HG02759 (cell line): ENCODE results near the gene PMAIP1.
A peak's percentile ranks its signal among the peaks of the same experiment; 100 is the strongest.
"Not testable (repeated sequence)": the region's sequence is repeated elsewhere in the genome, so short reads cannot be mapped to it uniquely, and the experiment has no call there.

ENCODE experiments used
- ATAC-seq: cut with Tn5 transposase; IDR thresholded peaks from one replicate; pipeline ENCODE4 v1.9.1; 2021; ENCODE audit warnings: mild to moderate bottlenecking, moderate library complexity; ENCODE audit not compliant: unreplicated experiment

The PMAIP1 gene

DNA sequence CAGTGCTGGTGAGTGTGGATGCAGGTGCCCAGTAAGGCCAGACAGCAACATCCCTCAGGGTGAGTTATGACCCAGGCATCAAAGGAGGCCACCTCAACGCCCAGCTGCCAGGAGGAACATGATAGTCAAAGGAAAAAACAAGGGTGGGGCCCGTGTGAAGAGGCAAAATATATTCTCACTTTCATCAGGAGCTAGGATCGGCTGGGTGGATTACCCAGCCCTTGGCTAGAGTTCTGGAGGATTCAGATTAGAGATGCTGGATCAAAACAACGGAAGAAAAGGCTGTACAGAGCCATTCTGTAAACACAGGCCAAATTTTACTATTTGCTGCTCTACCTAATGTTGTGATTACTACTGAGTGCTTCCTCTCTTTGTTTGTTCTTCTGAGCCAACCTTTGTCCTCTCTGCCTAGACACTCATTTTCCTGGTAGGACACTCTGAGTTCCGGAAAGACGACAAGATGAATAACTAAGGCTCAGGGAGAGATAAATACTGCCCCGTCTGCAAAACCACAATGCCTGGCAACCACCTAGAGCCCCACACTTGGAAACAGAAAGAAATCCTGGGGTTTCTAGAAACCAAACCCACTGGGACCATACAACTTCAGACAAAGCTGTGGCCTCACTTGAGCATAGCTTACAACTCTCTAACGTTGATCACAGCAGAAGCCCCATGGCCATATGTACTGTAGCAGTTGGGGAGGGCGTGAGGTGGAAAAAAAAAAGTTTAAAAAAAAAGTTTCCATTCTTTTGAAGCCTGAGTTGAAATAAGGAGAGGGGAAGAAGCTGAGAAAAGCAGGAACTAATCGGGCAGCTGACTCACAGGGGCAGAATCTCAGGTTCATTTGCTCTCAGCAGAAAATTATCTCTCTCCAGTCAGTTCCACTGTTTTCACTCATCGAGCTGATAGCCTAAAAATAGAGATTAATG, 17.8 kb upstream of the PMAIP1 start:
- ATAC-seq = peak; percentile 48

DNA sequence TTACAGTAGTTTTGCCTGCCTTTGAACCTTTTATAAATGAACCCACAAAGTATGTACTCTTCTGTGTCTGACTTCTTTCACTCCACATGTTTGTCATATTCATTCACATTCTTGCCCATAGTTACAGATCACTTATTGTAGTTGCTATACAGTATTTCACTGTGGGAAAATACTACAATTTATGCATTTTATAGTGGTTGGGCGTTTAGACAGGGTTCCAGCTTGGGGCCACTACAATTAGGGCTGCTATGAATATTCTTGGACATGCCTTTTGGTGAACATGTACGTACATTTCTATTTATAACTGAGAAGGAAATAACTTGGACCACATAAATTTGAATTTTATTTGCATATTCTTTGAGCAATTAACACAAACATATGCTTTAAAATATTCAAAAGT, 15.4 kb upstream of the PMAIP1 start:
- no peak for ATAC-seq

DNA sequence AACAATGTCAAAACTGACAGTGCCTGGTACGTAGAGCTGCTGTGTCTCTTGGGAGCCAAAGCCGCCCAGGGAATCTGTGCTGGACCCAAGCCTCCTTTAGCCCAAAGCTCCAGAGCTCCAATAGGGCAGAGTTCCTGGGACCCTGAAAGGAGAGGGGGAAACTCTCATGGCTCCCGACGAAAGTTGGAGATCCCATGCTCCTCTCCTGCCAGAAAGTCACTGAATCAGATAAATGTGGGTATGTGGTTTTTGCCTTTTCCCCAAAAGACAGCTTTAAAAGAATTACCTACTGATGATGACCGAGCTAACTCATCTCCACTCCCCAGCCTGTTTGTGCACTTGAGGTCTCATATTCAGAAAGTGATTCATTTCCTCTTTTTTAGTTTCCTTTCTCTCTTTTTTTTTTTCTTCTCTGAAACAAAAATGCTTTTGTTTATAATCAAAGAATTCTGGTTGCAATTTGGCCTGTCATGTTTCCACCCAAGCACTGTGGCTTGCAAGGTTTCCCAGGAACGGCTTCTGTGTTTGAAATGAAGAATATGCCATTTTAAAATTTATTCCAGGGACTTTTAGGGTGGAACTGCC, 14.1 kb upstream of the PMAIP1 start:
- ATAC-seq = peak; percentile 82

DNA sequence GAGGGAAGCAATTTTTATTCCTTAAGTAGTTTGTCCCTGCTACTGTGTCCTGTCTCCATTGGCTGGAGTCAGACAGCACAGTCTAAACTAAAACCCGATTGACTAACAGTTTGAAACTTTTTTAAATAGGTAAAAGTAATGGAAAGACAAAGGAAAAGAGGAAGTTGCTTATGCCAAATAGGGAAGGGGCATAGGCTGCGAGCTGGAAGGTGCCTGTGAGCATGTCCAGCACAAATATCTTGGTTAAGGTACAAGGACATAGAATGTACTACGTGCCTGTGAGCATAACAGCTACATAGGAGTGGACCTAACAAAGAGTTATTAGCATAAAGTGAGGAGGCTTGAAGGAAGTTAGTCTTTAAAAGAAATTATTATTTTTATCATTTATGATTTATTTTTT, 13.4 kb upstream of the PMAIP1 start:
- ATAC-seq = not testable (repeated sequence)

DNA sequence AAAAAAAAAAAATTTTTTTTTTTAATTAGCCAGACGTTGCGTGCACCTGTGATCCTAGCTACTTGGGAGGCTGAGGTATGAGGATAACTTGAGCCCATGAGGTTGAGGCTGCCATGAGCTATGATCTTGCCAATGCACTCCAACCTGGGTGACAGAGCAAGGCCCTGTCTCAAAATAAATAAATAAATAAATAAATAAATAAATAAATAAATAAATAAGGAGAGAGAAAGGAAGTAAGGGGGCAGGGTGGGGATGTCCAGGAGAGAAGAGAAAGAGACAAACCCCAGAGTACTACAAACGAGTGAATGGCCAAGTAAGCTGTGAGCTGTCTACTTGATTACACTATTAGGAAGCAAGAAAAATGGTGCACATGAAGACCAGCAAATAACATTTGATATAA, 7.7 kb upstream of the PMAIP1 start:
- no peak for ATAC-seq

DNA sequence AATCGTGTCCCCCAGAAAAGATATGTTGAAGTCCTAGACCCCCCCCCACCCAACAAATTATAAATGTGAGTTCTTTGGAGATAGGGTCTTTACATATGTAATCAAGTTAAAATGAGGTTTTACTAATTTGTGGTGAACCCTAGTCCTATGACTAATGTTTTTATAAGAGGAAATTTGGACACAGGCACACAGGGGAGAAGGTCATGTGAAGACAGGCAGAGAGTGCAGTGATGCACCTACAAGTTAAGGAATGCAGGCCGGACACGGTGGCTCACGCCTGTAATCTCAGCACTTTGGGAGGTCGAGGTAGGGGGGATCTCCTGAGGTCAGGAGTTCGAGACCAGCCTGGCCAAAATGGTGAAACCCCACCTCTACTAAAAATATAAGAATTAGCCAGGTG, 5.8 kb upstream of the PMAIP1 start:
- ATAC-seq = no peak

DNA sequence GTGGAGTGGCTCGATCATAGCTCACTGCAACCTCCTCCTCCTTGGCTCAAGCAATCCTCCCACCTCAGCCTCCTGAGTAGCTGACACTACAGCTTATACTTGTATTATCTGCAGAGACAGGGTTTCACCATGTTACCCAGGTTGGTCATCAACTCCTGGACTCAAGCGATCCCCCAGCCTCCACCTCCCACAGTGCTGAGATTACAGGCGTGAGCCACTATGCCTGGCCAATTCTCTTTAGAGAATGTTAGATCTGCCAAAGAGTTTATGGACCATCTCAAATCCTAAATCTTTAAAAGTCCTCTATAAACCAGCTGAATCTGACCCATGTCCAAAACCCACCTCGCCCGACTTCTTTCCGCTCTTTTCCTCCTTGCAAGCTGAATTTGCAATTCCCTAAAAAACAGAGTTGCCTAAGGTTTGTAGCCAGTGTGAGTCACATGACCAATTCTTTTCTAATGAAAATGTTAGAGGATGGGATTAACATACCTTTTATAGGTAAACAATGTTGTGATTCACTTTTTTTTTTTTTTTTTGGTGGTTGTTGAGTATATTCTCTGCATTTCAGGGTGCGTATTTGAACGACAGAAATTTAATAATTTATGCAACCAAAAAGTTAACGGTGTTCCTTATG, 2.4 kb upstream of the PMAIP1 start:
- ATAC-seq = no peak

DNA sequence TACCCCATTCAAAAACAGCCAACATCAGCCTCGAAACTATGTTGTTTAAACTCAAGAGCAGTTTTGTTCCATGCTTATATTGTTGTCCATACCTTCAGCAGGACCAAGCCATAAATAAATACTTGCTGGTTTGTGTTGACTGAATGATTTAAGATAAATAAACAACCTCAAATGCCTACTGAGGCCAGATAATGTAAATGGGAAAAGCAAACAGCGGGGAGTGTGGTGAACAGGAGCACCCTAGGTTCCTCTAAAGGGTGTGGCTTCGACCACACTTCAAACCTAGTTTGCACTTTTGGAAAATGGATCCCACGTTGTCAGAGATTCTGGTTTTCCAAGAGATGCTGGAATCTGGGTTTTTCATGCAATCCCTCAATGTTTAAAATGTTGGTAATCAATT, 1.7 kb upstream of the PMAIP1 start:
- ATAC-seq = no peak

DNA sequence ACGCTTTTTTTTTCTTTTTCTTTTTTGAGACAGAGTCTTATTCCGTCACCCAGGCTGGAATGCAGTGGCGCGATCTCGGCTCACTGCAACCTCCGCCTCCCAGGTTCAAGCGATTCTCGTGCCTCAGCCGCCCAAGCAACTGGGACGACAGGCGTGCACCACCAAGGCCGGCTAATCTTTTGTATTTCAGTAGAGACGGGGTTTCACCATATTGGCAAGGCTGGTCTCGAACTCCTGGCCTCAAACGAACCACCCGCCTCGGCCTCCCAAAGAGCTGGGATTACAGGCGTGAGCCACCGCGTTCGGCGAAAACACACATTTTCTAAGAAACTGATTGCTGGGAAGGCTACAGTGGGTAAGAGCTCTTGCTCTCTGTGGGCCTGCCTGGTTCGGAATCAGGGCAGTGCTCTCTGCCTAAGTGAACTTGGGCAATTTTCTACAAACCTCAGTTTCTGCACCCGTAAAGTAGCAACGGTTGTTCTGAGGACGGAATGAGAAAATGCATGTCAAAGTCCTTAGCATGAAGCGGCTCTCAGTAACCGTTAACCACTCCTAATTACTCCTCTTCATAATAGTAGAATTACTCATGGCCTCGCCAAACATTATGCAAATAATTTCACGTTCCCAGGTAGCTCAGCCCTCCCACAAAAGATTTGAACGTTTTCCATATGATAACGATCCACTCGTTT, 1.0 kb upstream of the PMAIP1 start:
- no peak for ATAC-seq

DNA sequence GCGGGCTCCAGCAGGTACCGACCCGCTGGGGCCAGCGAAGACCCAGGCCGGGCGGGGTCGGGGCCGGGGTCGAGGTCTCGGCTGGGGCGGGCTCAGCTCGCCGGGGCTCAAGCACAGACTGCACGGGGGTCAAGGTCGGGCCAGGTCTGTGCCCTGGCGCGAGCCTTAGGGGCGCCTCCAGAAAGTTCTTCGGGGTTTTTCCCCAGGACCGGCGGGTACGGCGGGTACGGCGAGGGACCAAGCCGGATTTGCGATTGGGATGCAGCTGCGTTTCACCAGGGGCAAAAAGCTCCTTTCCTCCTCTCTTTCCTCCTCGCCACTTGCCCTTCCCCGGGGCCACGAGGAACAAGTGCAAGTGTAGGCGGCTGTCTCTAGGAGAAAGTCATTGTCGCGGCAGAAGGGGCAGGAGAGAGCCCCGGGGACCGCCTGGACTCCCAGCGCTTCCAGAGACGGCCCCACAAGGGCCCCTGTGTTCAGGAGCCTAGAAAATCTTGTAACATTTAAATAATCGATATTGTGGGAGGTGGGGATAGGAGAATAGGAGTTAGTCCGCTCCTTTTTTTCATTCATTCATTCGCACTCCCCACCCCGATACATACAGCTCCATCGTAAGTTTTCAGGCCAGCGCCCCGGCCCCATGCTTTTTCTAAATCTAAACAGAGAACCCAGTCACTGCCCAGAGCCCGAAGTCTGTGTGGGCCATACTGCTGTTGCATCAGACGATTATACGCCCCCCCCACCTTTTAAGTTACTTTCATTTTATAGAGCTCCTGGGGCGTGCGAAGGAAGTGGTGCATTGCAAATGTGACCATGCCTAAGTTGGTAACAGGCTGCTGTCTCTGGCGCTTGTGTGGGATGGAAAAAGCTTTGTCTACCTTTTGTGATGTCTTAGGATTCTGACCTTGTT, 679 bp downstream of the PMAIP1 start:
- ATAC-seq = peak; percentile 38

DNA sequence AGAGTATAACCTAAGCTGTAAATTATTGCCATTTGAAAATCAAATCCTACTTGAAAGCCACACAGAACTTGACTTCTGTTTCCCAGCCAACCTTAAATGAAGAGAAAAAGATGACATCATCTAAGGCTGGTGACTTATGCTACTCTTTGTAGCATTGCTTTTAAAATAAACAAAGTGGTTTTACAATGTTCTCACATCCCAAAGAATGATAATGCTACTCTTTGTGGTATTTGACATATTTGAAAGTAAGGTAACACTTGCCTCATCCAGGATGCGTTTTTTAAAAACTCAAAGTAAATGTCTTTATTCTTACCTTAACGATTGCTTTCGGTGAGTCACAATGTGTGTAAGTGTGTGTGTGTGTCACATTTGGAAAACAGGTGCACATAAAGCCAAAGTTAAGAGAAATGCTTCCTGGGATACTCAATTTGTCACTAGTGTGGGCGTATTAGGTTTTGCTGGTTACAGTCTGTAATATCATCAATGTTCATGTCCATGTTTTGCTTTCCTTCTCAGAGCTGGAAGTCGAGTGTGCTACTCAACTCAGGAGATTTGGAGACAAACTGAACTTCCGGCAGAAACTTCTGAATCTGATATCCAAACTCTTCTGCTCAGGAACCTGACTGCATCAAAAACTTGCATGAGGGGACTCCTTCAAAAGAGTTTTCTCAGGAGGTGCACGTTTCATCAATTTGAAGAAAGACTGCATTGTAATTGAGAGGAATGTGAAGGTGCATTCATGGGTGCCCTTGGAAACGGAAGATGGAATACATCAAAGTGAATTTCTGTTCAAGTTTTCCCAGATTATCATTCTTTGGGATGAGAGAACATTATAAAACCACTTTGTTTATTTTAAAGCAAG, 2.6 kb downstream of the PMAIP1 start:
- ATAC-seq = no peak

DNA sequence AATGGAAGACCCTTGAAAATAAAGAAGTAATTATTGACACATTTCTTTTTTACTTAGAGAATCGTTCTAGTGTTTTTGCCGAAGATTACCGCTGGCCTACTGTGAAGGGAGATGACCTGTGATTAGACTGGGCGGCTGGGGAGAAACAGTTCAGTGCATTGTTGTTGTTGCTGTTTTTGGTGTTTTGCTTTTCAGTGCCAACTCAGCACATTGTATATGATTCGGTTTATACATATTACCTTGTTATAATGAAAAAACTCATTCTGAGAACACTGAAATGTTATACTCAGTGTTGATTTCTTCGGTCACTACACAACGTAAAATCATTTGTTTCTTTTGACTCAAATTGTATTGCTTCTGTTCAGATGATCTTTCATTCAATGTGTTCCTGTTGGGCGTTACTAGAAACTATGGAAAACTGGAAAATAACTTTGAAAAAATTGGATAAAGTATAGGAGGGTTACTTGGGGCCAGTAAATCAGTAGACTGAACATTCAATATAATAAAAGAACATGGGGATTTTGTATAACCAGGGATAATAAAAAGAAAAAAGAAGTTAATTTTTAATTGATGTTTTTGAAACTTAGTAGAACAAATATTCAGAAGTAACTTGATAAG, 3.3 kb downstream of the PMAIP1 start:
- no peak for ATAC-seq

DNA sequence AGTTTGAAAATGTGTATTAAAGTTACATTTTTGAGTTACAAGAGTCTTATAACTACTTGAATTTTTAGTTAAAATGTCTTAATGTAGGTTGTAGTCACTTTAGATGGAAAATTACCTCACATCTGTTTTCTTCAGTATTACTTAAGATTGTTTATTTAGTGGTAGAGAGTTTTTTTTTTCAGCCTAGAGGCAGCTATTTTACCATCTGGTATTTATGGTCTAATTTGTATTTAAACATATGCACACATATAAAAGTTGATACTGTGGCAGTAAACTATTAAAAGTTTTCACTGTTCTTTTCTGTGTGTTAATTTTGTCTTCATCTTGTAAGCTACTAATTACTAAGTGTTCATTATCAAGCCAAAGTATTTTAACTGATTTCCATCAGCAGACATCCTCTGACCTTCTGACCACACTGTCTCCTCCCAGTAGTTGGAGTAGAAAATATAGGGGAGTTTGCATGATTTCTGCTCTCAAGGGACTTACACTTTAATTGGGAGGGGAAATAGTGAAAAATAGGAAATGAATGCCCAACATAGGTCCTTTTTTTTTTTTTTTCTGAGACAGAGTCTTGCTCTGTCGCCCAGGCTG, 4.3 kb downstream of the PMAIP1 start:
- ATAC-seq = no peak

DNA sequence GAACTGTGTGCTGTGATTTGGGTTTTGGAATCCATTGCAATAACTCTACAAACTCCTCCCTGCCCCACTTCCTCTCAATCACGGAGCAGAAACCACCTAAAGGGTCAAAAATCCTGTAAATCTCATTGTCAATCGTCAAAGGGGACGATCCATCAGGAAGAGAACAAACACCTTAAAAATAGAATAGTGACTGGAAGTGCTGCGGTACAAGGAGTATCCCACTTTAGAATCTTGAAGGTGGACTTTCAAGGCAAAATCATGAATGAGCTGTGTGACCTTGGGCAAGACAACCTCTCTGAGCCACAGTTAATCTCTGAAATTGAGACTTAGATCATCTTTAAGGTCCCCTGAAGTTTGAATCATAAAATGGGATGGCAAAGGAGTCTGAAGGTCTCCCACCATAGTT, 5.9 kb downstream of the PMAIP1 start:
- ATAC-seq = no peak

DNA sequence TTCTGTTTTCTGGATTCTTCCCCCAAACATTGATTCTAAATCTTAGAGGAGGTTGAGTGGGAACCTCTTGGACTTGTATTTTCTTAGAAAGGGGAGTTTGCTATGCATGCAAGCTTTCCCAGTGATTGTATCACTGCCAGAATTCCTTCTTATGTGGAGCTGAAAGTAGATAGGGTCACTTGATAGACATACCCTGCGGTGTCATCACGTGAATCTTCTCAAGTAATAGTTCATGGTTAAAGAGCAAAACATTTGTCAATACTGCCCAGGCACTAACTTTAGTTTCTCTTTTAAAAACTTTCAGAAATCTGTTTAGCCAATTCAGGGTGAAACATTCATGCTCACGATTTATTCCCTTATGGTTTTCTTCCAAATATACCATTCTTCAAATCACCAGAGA, 6.4 kb downstream of the PMAIP1 start:
- no peak for ATAC-seq

DNA sequence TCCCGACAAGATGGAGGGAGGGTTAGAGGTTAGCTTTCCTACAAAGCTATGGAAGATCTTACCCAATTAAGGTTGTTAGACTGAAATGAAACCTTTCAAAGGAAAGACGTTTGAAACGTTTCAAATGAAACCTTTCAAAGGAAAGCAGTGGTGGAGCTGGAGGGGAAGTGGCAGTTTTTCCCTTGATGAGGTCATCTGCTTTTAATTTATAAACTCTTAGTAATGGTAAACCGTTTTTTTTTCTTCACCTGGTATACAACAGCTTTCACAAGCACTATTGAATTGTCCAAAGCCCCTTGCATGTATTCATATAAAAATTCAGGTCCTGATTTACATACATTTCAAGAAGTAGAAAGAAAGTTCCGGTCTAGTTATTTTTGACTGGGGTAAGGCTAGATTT, 7.4 kb downstream of the PMAIP1 start:
- ATAC-seq = no peak

DNA sequence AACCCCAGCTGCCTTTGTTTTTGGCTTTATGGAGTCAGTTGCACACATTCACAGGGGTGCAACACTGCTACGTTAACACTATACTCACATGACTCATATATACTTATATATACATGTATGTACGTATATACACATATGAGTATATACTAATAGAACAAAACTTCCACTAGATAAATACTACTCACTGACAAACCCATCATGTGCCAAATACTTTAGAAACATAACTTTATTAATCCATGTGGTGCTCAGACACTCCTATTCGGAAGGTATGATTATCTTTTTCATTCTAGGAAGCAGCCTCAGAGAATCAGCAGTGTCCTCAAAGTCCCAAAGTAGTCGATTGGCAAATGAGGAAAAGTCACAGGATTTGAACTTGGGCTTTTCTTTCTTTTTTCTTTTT, 7.9 kb downstream of the PMAIP1 start:
- no peak for ATAC-seq

DNA sequence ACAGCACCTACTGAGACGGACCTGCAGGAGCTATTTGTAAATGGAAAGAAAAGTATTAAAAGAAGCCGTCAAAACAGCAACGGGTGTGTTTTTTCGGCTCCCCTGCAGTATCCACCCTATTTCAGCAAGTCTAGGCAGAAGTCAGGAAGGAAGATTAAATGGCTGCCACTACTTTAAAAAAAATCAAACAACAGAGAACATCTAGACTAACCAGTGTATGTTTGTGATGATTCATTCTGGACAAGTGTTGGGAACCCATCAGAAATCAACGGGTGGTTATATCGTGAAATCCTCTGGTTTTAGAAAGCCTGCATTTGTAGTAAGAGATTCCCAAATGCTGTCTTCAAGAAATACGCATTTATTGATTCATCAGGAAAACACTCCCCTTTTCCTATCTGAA, 9.0 kb downstream of the PMAIP1 start:
- no peak for ATAC-seq
